NCI-H2196 (cell line): ENCODE data around the gene CALML5.
A peak's percentile ranks its signal among the peaks of the same experiment; 100 is the strongest.

Source experiments
- DNase-seq: peaks from one replicate; lab custom pipeline; 2025; ENCODE audit not compliant: unreplicated experiment; lab: John Stamatoyannopoulos, UW

The CALML5 gene

DNA sequence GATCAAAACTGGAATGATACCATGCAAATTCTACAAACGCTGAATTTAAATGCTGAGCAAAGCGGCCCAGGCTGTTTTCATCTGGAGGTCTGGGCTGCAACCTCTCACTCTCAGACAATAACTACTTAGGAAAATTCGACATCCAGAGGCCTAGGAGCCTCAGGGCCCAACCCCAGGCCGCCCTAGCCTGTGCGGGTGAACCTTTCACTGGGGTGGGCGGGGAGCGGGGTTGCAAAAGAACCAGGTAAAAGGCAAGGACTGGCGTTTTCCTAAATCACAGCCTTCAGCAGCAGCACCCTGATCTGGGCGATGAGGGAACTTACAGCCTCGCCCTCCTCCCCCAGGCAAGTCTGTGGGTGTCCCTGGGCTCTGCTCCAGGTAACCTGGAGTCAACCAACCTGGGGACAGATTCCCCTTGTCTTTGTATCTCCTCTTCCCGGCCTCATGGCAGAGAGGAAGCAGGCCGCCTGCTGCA lies 33.4 kb downstream of the CALML5 start:
- DNase-seq: no peak

GRCh38 chr10:5464546-5464945 lies 34.8 kb downstream of the CALML5 start:
- DNase-seq: no peak

- no peak for DNase-seq
Measured at GRCh38 chr10:5462841-5463293, 36.5 kb downstream of the CALML5 start.

DNA sequence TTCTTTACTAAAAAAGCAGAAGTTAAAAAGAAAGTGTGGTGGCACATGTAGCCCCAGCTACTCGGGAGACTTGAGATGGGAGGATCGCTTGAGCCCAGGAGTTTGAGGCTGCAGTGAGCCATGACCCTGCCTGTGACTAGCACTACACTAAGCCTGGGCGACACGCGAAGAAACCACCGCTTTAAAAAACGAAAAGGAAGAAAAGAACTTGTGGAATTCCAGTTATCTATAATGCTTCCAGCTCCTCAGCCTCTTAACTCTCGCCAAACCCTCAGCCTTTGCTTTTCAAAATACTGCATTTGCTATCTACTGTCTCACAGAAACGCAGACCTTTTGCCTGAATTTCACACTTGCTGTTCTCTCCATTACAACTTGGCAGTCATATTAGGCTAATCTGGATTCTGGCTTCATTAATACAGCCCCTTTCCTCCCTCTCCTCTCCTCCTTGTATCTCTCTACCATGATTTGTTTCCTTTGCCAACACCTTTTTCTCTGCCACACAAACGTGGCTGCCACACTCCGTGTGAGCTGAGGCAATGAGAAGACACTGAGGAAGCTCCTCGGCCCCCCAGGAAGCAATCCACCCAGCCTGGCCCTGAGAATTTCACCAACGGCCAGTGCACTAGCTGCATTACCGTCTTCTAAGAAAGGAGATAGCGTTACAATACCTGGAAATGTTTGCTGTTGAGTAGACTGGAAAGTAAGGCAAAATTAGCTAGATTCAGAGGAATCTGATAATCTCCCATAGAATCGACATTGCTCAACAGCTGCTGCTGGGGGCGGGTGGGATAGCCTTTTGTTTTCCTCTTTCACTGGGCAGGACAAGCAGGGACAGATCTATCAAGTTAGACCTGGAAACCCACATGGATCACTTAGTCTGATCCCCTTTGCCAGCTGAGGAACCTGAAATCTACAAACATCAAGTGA lies 37.2 kb downstream of the CALML5 start:
- no peak for DNase-seq

- DNase-seq: no peak
Measured at GRCh38 chr10:5461203-5461588, 38.2 kb downstream of the CALML5 start.

DNA sequence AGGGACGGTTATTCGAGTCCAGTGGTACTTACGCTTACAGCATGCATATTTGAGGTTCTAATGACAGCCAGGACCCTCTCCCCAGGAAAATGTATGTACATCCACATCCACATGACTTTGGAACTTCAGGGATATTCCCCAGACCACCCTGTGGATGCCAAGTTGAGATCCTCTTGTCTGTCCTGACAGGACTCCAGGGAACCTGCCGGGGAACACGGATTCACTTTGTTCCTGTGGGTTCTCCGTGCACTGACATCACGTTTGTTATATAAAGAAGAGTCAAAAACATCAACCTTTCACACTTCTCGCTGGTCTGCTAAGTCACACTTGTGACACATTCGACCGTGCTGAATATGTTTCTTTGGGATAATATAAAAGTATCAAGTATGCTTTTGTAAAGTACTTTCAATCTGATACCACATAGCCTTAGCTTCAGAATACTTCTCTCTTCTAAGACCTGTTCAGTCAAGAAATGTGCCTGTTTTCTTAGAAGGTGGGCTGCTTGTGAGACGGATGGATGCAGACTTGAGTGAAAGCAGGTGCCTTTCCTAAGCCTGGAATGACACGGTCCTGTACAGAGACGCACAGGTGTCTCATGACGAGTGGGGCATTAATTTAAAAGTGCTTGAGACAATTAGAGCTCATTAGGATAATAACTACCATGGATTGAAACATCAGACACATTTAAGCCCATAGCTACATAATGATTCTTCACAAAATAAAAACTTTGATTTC lies 38.7 kb downstream of the CALML5 start:
- DNase-seq: no peak

DNA sequence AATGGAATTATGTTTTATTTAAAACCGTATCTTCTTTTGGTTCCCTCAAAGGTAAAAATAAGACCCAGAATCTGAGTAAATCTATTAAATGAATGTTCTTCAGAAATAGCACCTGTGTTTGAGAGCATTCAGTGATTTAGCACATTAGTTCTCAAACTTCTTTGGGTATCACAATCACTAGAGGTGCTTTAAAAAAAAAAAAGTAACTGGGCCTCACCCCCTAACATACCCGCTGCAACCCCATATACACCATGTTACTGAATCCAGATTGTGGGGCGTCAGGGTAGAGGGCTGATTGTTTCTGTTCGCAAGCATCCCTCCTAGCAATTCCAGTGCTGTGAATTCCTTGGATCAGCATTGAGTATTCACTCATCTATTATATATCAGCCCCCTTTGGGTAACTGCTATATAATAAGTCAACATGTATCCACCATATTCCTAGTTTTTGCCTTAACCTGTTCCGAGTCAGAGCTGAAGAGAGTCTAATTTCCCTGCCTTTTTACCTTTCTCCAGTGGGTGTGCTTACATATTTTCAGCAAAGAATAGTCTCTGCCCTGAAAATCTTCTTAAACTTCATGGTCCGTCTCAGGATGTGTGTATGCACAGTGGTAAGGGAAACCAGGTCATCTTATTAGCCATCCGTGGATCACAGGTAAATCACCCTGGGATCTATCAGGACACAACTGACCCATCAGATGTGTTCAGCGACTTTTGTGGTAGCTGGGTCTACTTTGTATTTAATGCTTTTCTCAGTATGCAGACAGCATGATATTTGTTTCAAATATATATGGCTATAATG lies 40.2 kb downstream of the CALML5 start:
- no peak for DNase-seq

DNA sequence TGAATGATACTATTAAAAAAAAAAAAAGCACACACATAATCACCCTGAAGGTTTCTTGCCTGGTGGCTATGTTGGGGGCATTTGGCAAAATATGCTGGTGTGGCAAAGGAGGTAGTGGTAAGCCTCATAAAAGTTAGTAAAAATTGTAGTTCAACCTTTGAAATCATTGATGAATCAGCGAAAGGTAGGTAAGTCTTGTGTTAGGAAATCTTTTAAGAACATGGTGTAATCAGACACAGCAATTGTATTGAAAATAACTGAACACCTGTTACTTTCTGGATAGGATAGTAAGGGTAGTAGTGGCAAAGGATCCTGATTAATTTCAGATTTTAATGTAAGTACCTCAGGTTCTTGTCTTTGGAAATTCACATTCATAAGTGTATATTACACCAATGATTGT lies 40.9 kb downstream of the CALML5 start:
- DNase-seq: no peak

- DNase-seq: no peak
Measured at GRCh38 chr10:5457741-5458140, 41.6 kb downstream of the CALML5 start.

GRCh38 chr10:5456563-5456962 lies 42.8 kb downstream of the CALML5 start:
- no peak for DNase-seq

- DNase-seq: peak; percentile 3
Measured at GRCh38 chr10:5453749-5454489, 45.5 kb downstream of the CALML5 start.

- no peak for DNase-seq
Measured at GRCh38 chr10:5450605-5451384, 48.6 kb downstream of the CALML5 start.

DNA sequence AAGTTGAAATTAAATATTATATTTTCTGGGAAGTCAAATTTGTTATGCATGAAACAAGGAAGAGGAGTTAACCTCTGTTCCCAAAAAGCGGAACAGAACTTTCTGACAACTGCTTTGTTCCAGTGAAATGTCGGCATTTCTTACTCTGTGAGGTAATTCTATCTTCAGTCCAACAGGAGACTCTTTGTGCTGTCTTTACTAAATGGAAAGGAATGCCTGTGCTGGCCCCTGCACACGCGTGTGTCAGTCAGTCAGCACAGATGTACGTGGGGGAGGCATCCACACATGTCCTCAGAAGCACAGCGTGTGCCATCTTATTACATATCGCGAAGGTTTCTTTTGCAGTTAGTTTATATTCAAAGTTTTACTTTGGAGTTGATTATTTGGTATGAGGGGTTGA lies 49.5 kb downstream of the CALML5 start:
- no peak for DNase-seq

- DNase-seq: no peak
Measured at GRCh38 chr10:5449227-5449626, 50.1 kb downstream of the CALML5 start.
